A549 (cell line): ENCODE results near the gene PNPO. TPM values are rescaled to one million over a fixed set of nuclear protein-coding genes. Genes with fewer than 3 reads are reported as not detected.

Source experiments
- ATAC-seq, 2 experiments: fragments of 200-7000 bp in 1 of 2; fragments of >200 bp in 1 of 2; cut with Nextera tagmentation in 1 of 2; cut with Tn5 transposase in 1 of 2; 3 replicates each; pipeline versions ENCODE4 v1.8.0 to v1.9.1; 2018 to 2020; ENCODE audit warnings: mild to moderate bottlenecking in 1 of 2, moderate library complexity in 1 of 2
- CTCF ChIA-PET: fragments of 300-600 bp; sonication (Branson Sonifier 250); formaldehyde crosslinking; extraction: SDS; loops from one replicate; lab custom pipeline; 2021; ENCODE audit warnings: antibody characterized with exemption, inconsistent platforms; lab: Yijun Ruan, JAX
- POLR2A ChIA-PET: fragments of 350-600 bp; formaldehyde crosslinking; extraction: SDS; loops from one replicate; lab custom pipeline; 2021; ENCODE audit warnings: antibody characterized with exemption, inconsistent platforms; lab: Yijun Ruan, JAX
- DNase-seq, 2 experiments: peaks; one replicate each; pipeline versions ENCODE4 v3.0.0 to v3.0.0-alpha.2; 2011 to 2016; ENCODE audit warnings: low read depth in 1 of 2, low spot score in 1 of 2
- FAIRE-seq: peaks from 2 replicates; lab custom pipeline; 2011; peaks lifted over from hg19 to GRCh38; lab: Jason Lieb, UNC
- H3K27ac ChIP-seq, 2 experiments: fragments of >200 bp; sonication (Bioruptor Twin); formaldehyde crosslinking; 3 replicates each; pipeline ENCODE4 v1.5.1; 2016 to 2017
- H3K4me1 ChIP-seq: fragments of >200 bp; sonication (Bioruptor Twin); formaldehyde crosslinking; 3 replicates; pipeline ENCODE4 v1.6.1; 2016
- H3K4me2 ChIP-seq: fragments of >200 bp; sonication (Bioruptor Twin); formaldehyde crosslinking; 3 replicates; pipeline ENCODE4 v1.6.1; 2016
- H3K4me3 ChIP-seq: fragments of >200 bp; sonication (Bioruptor Twin); formaldehyde crosslinking; 3 replicates; pipeline ENCODE4 v1.5.1; 2016
- H3K9me3 ChIP-seq: fragments of >200 bp; sonication (Bioruptor Twin); formaldehyde crosslinking; 3 replicates; pipeline ENCODE4 v1.6.1; 2016
- EP300 ChIP-seq, 2 experiments: fragments of >200 bp; sonication (Bioruptor Twin); formaldehyde crosslinking; IDR thresholded peaks; 2 replicates in 1 of 2; 3 replicates in 1 of 2; pipeline ENCODE4 v1.6.1; 2016 to 2017
- GATA3 ChIP-seq: IDR thresholded peaks from 2 replicates; pipeline ENCODE4 v1.6.1; 2012; ENCODE audit warnings: borderline replicate concordance
- HEYL ChIP-seq: fragments of 250-450 bp; sonication (Bioruptor Pico); IDR thresholded peaks from 2 replicates; pipeline ENCODE4 v1.8.0; 2021; ENCODE audit warnings: mild to moderate bottlenecking, moderate library complexity
- HOXB5 ChIP-seq: fragments of 250-450 bp; sonication (Bioruptor Pico); IDR thresholded peaks from 2 replicates; pipeline ENCODE4 v1.5.0; 2020; ENCODE audit warnings: mild to moderate bottlenecking, moderate library complexity
- JUN ChIP-seq, 2 experiments: fragments of >200 bp; sonication (Bioruptor Twin); formaldehyde crosslinking; IDR thresholded peaks; 2 replicates in 1 of 2; 3 replicates in 1 of 2; pipeline ENCODE4 v1.6.1; 2016 to 2017
- JUNB ChIP-seq: fragments of >200 bp; sonication (Bioruptor Twin); formaldehyde crosslinking; IDR thresholded peaks from 2 replicates; pipeline ENCODE4 v1.6.1; 2016
- KDM5A ChIP-seq: fragments of 200-600 bp; sonication (generic); IDR thresholded peaks from 2 replicates; pipeline ENCODE4 v1.6.1; 2016; ENCODE audit warnings: antibody characterized with exemption, mild to moderate bottlenecking
- MAFK ChIP-seq: fragments of 450-650 bp; IDR thresholded peaks from 2 replicates; pipeline ENCODE4 v1.6.1; 2014; ENCODE audit not compliant: partially characterized antibody
- NFE2L2 ChIP-seq: fragments of 150-350 bp; conservative IDR thresholded peaks from 2 replicates; pipeline ENCODE4 v1.6.1; 2014; ENCODE audit warnings: low read length
- POLR2A ChIP-seq: IDR thresholded peaks from 2 replicates; pipeline ENCODE4 v1.6.1; 2012; ENCODE audit warnings: mild to moderate bottlenecking, low read length
- SMC3 ChIP-seq: fragments of >200 bp; sonication (Bioruptor Twin); formaldehyde crosslinking; IDR thresholded peaks from 3 replicates; pipeline ENCODE4 v1.6.1; 2018; ENCODE audit warnings: inconsistent platforms
- WGBS: methylation state at CpG from one replicate; pipeline ENCODE4 v1.1.6; 2017; ENCODE audit errors: missing lambda C conversion rate; 5-methylcytosine and 5-hydroxymethylcytosine counted together
- polyA plus RNA-seq, 4 experiments: library from polyadenylated mRNA; depleted of rRNA in 3 of 4; stranded (reverse); fragments of >200 nt; fragmentation: RNase III in 1 of 4; extraction: RNeasy Plus Mini Kit Qiagen cat#74134 plus additional on column Dnase treatment in 1 of 4; gene quantifications; 2 replicates in 3 of 4; 3 replicates in 1 of 4; pipeline ENCODE4 v1.2.3, GENCODE V29; 2011 to 2017
- TF ChIP-seq, protein P1 (sequence below): fragments of >200 bp; sonication (Bioruptor Twin); formaldehyde crosslinking; IDR thresholded peaks from 3 replicates; pipeline ENCODE4 v1.6.1; 2016
- TF ChIP-seq, protein P2 (sequence below): fragments of 200-600 bp; sonication (generic); IDR thresholded peaks from 2 replicates; pipeline ENCODE4 v1.6.1; 2016; ENCODE audit warnings: antibody characterized with exemption, mild to moderate bottlenecking, moderate library complexity

Gene PNPO
- polyA plus RNA-seq, 2 of the 4 experiments (the other 2 are of a cell fraction): 29.5 to 40.8 TPM

DNA sequence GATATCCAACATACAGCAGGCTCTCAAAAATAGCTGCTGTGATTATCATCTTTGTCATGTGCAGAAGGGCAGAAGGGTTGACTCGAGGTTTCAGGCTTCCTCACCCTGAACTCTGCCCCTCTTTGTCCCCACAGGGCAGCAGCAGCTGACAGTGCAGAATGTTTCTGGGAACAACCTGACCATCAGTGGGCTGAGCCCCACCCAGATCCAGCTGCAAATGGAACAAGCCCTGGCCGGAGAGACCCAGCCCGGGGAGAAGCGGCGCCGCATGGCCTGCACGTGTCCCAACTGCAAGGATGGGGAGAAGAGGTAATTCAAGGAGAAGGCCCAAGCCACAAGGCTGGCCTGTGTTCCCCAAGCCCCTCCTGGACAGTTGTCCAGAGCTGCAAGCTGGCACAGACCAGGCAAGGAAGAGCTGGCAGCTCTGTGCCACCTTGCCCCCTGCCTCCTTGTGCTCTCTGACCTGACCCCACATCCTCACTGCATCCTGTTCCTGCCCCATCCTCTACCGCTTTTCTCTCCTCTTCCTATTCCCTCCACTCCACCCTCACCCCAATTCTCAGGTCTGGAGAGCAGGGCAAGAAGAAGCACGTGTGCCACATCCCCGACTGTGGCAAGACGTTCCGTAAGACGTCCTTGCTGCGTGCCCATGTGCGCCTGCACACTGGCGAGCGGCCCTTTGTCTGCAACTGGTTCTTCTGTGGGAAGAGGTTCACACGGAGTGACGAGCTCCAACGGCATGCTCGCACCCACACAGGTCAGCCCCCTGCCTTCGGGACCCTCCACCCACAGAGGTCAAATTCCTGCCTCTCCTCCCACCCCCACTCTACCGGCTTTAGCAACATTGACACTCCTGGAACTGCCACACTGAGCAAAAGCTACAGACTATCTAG, 16.3 kb upstream of the PNPO start:
- no peak overlapping the region for H3K27ac ChIP-seq
- 0 out of 2 replicates have a peak, but pooled peaks have one; percentile 16 for TF ChIP-seq POLR2A
- TF ChIP-seq, protein P1, sequence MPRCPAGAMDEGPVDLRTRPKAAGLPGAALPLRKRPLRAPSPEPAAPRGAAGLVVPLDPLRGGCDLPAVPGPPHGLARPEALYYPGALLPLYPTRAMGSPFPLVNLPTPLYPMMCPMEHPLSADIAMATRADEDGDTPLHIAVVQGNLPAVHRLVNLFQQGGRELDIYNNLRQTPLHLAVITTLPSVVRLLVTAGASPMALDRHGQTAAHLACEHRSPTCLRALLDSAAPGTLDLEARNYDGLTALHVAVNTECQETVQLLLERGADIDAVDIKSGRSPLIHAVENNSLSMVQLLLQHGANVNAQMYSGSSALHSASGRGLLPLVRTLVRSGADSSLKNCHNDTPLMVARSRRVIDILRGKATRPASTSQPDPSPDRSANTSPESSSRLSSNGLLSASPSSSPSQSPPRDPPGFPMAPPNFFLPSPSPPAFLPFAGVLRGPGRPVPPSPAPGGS: no peak
- WGBS: 88% methylated on average over 22 of the region's 23 CpGs
- no peak overlapping the region for H3K4me3 ChIP-seq
- ATAC-seq (no peak; a peak in 1 of 6 replicates), FAIRE-seq (no peak), DNase-seq (no peak)
- no peaks in the 10 kb centered on the region for H3K4me1 ChIP-seq
- ChIA-PET CTCF (interaction anchor here (0.8 to 21.7 kb wide), 6 partner anchors 8 to 93 kb away, joined by 3 to 320 read pairs (median 6); partner anchors contain the start of genes CDK5RAP3 and PNPO), POLR2A (interaction anchor here (0.6 kb wide), 1 partner anchor 12 kb away, joined by 3 read pairs; no protein-coding TSS in a partner anchor)
- H3K9me3 ChIP-seq: no peaks in the 10 kb centered on the region
- H3K4me2 ChIP-seq: no peak overlapping the region

DNA sequence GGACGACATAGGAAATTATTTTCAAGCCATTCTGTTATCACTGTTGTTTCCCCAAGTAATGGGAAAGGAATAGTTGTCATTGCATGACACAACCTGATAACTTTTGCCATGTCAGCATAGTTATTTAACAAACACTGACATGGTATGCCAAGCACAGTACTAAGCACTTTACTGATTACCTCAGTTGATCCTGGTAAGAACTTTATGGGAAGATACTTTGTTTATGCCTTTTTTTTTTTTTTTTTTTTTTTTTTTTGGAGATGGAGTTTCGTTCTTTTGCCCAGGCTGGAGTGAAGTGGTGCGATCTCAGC, 15.7 kb upstream of the PNPO start:
- WGBS: 96% methylated on average over 3 of the region's 3 CpGs
- TF ChIP-seq EP300 (IDR thresholded peaks at IDR 0.05) (no peak), MAFK (peak; percentile 94)
- FAIRE-seq (no peak), DNase-seq (no peak), ATAC-seq (no peak)
- H3K9me3 ChIP-seq: no peaks in the 10 kb centered on the region
- H3K4me2 ChIP-seq: no peak overlapping the region
- ChIA-PET POLR2A (interaction anchor here (0.6 kb wide), 1 partner anchor 11 kb away, joined by 3 read pairs; no protein-coding TSS in a partner anchor), CTCF (interaction anchor here (0.7 to 21.7 kb wide), 8 partner anchors 20 to 143 kb away, joined by 3 to 320 read pairs (median 4); partner anchors contain the start of genes CDK5RAP3, PNPO and SCRN2)
- H3K27ac ChIP-seq: no peak overlapping the region
- no peaks in the 10 kb centered on the region for H3K4me1 ChIP-seq
- no peak overlapping the region for H3K4me3 ChIP-seq

DNA sequence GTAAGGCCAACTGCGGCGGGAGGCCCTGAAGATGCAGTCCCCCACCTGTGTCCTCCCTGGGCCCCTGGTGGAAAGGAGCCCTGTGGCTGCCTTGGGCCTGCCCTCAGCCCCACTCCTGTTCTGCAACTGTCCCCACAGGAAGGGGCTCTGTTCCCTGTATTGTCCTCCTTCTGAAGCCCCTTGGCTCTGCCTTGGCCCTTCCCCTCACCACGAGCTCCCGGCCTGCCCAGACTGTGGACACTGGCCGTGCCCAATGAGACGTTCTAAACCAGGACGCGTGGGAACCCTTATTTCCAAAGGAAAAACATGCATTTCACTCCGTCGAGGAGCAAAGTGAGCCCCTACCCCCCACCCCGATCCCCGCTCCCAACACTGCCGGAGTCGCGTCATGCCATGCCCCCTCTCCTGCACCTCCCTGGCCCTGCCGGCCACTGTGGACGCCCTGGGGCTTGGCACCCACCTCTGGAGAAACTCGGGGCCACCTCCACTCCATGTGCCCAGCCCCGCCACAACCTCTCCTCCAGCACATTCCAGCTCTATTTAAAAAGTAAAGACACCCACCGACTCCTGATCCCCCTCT, 13.5 kb upstream of the PNPO start:
- CTCF ChIA-PET: interaction anchor here (1.0 to 21.7 kb wide), 2 partner anchors 18 to 37 kb away, joined by 3 to 320 read pairs; partner anchors contain the start of gene PNPO
- no peak for FAIRE-seq
- no peak overlapping the region for H3K4me3 ChIP-seq
- no peak for TF ChIP-seq SMC3
- TF ChIP-seq GATA3: no peak
- no peak for TF ChIP-seq JUNB
- TF ChIP-seq, protein P2, sequence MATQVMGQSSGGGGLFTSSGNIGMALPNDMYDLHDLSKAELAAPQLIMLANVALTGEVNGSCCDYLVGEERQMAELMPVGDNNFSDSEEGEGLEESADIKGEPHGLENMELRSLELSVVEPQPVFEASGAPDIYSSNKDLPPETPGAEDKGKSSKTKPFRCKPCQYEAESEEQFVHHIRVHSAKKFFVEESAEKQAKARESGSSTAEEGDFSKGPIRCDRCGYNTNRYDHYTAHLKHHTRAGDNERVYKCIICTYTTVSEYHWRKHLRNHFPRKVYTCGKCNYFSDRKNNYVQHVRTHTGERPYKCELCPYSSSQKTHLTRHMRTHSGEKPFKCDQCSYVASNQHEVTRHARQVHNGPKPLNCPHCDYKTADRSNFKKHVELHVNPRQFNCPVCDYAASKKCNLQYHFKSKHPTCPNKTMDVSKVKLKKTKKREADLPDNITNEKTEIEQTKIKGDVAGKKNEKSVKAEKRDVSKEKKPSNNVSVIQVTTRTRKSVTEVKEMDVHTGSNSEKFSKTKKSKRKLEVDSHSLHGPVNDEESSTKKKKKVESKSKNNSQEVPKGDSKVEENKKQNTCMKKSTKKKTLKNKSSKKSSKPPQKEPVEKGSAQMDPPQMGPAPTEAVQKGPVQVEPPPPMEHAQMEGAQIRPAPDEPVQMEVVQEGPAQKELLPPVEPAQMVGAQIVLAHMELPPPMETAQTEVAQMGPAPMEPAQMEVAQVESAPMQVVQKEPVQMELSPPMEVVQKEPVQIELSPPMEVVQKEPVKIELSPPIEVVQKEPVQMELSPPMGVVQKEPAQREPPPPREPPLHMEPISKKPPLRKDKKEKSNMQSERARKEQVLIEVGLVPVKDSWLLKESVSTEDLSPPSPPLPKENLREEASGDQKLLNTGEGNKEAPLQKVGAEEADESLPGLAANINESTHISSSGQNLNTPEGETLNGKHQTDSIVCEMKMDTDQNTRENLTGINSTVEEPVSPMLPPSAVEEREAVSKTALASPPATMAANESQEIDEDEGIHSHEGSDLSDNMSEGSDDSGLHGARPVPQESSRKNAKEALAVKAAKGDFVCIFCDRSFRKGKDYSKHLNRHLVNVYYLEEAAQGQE: no peak
- TF ChIP-seq HEYL (CRISPR knock-in tag): no peak
- TF ChIP-seq, all 56 proteins: peak for 0
- Histone ChIP-seq H3K4me2 (no peak overlapping the region), H3K4me1 (peaks cover 2% of the 10 kb centered on the region; the same call in 1 of the 3 replicates), H3K9me3 (no peaks in the 10 kb centered on the region), H3K27ac (no peak overlapping the region)
- POLR2A ChIA-PET: no interaction called here
- no peak for ATAC-seq
- no peak for DNase-seq
- 90% methylated on average over 18 of the region's 20 CpGs for WGBS

DNA sequence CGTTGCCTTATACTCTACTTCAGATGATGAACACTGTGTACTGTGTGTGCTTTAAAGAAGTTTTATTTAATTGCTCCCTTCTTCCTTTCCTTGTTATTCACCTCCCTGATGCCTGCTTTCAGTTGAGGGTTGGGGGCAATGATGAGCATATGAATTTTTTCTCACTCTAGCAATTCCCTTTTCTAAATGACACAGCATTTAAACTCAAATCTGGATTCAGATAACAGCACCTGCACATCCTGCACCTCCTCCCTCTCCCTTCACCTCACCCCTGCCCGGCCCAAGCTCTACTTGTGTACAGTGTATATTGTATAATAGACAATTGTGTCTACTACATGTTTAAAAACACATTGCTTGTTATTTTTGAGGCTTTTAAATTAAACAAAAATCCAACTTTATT, 13.0 kb upstream of the PNPO start:
- FAIRE-seq (no peak), ATAC-seq (no peak)
- WGBS: 68% methylated on average over 2 of the region's 2 CpGs

More for the DNA sequence above, 13.0 kb upstream of the PNPO start:
- ChIA-PET POLR2A (interaction anchor here (1.6 kb wide), 1 partner anchor 13 kb away, joined by 13 read pairs; the partner anchor contains the start of gene PNPO), CTCF (interaction anchor here (1.2 to 21.7 kb wide), 5 partner anchors 10 to 42 kb away, joined by 3 to 320 read pairs (median 4); partner anchors contain the start of genes CDK5RAP3 and PNPO)
- Histone ChIP-seq H3K9me3 (no peaks in the 10 kb centered on the region), H3K27ac (no peak overlapping the region)
- TF ChIP-seq HOXB5 (CRISPR knock-in tag) (no peak), KDM5A (no peak), NFE2L2 (no peak), JUN (IDR thresholded peaks at IDR 0.05) (no peak), HEYL (CRISPR knock-in tag) (no peak)
- TF ChIP-seq, protein P1: no peak
- TF ChIP-seq, all 56 proteins: peak for 0
- Histone ChIP-seq H3K4me1 (peaks cover 2% of the 10 kb centered on the region; the same call in 1 of the 3 replicates), H3K4me2 (no peak overlapping the region), H3K4me3 (no peak overlapping the region)
- no peak for DNase-seq
